ENCODE results near the gene AGBL3.
"Not testable (repeated sequence)": the region's sequence is repeated elsewhere in the genome, so short reads cannot be mapped to it uniquely, and the experiment has no call there.

Gene AGBL3

DNA sequence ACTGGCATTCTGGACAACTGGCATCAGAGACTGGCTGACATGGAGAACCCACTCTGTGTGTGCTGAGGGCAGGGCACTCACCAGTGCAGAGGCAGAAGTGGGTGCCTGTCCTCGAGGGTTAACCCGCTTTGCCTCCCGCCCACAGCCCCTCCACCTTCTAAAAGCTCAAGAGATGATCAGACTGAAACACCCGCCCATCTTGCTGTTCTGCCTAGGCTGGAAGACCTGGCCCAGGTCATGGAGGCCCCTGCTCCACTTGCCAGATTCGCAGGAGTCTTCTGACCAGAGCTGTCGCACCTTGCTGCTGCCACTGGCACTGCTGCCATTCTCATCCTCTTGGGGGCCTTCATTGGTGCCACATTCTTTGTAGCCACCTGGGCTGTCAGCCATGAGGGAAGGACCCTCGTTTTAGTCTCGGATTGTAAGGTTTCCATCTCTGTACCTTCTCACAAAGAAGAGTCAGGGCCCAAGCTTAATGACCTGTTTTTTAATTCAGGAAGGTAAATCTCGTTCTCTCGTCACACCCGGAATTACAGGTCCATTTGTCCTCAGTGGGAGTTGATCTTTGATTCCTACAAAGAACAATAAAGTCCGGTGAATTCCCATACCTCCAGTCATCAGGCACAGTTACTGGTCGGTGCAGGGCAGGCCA lies 182.3 kb downstream of the AGBL3 start:
- DNase-seq (ENCODE audit: low spot score): no peak

GRCh38 chr7:135169141-135169963 lies 183.0 kb downstream of the AGBL3 start:
- DNase-seq (ENCODE audit: low spot score): peak; percentile 74

- DNase-seq (ENCODE audit: low spot score): no peak
Measured at GRCh38 chr7:135169964-135170273, 183.6 kb downstream of the AGBL3 start.

GRCh38 chr7:135170274-135170997 lies 184.1 kb downstream of the AGBL3 start, which contains the start of gene CYREN:
Gene CYREN (minus strand): TSS chr7:135170707. CDS start chr7:135168922, 1,785 bp downstream.
- peak; percentile 89 for DNase-seq (ENCODE audit: low spot score)

- DNase-seq (ENCODE audit: low spot score): not testable (repeated sequence)
Measured at GRCh38 chr7:135170998-135171481, 184.7 kb downstream of the AGBL3 start.

- DNase-seq (ENCODE audit: low spot score): not testable (repeated sequence)
Measured at GRCh38 chr7:135171581-135172291, 185.4 kb downstream of the AGBL3 start.

DNA sequence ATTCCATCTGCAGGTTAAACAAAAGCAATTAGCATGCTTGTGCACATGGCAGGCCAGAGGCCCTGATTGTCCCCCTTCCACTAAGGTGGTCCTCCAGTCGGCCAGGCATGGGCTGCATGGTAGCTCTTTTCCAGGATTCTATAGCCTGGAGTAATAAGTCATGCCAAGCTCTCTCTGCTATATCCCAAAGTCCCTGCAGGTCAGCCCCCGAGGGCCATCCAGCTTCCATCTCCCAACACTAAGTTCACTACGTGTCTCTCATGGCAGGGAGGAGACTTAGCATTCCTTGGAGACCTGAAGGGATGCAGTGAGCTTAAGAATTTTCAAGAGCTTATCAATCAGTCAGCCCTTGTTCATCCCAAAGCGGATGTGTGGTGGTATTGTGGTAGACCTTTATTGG lies 187.6 kb downstream of the AGBL3 start:
- not testable (repeated sequence) for DNase-seq (ENCODE audit: low spot score)

- no peak for DNase-seq (ENCODE audit: low spot score)
Measured at GRCh38 chr7:135174941-135175340, 188.6 kb downstream of the AGBL3 start.

DNA sequence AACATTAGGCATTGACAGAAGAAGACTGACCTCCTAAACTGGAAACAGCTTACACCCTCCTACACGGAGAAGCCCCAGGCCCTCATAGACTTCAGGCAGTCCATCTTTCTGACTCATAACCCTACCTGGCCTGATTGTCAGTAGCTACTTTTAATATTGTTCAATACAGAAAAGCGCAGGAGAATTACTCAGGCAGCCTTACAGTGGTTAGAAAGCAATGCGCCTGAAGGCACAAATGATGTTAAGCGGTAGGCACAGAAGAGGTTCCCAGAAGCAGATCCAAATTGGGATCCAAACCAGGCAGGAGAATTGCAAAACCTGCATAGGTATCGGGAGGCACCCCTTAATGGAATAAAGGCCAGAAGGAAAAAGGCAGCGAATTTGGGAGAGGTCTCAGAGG lies 189.6 kb downstream of the AGBL3 start:
- no peak for DNase-seq (ENCODE audit: low spot score)

- no peak for DNase-seq (ENCODE audit: low spot score)
Measured at GRCh38 chr7:135177028-135177696, 190.9 kb downstream of the AGBL3 start.

- no peak for DNase-seq (ENCODE audit: low spot score)
Measured at GRCh38 chr7:135178364-135178763, 192.1 kb downstream of the AGBL3 start.

- no peak for DNase-seq (ENCODE audit: low spot score)
Measured at GRCh38 chr7:135179321-135179925, 193.1 kb downstream of the AGBL3 start.

DNA sequence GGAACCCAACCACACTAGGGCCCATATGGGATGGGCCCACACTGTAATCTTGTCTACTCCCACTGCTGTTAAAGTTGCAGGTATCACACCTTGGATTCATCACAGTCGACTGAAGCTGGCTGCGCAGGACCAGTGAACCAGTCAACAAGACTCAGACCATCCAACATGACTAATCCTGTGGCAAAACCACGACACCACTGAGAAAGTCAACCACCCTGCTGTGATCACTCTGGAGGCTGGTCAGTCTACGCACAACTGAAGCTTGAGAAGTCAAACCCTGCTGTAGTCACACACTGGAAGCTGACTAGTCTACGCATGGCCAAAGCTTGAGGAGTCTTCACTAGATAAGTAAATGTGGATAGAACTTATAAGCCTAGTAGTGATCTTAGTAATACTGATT lies 193.8 kb downstream of the AGBL3 start:
- DNase-seq (ENCODE audit: low spot score): no peak

- no peak for DNase-seq (ENCODE audit: low spot score)
Measured at GRCh38 chr7:135181261-135181928, 195.1 kb downstream of the AGBL3 start.

- no peak for DNase-seq (ENCODE audit: low spot score)
Measured at GRCh38 chr7:135181929-135182678, 195.8 kb downstream of the AGBL3 start.

DNA sequence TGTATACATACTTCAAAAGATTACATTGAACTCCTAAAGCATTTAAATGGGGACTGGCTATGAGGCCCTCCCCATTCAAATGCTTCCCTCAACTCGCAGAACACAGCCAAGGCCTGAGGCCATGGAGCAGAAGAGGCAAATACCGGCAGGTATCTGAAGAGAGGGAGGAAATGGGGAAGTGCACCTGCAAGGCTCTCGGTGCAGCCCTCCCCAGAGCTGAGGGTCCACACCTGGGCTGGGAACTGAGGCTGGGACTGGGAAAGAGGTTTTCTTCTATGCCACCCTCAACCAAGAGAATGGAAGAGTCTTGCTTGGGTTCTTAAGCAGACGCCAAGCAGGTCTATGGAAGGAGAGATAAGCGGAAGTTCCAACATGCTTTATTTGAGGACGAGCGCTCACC lies 197.2 kb downstream of the AGBL3 start:
- DNase-seq (ENCODE audit: low spot score): no peak

DNA sequence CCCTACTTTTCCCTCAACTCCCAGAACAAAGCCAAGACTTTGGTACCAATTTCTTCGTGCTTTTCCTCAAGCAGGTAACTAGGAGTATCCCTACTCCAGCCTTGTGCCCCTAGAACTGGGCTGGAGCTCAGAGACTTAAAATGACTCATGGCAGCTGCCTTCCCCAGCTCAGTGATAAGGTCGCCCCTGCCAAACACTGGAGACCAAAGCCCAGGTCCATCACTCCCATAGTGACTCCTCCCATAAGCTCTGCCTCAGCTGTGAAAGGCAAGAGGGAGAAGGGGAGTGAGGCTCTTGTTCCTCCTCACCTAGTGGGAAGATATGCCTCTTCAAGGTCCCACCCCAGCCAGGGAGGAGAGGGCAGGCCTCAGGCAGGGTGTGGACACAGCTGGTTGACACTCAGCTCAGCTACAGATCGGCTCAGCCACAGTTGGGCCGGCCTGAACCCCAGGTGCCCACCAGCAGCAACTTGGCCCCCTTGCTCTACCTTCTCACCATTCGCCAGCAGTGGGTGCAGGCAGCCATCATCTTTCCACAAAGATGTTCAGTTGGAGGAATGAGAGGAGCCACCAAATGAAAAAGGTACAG lies 198.0 kb downstream of the AGBL3 start:
- DNase-seq (ENCODE audit: low spot score): no peak

All from CD4-positive, alpha-beta T cell treated with Interleukin-15 for 4 hours (primary cell).